ENCODE measurements around the gene RAB4A.
"Not testable (repeated sequence)": the region's sequence is repeated elsewhere in the genome, so short reads cannot be mapped to it uniquely, and the experiment has no call there.

Gene RAB4A

DNA sequence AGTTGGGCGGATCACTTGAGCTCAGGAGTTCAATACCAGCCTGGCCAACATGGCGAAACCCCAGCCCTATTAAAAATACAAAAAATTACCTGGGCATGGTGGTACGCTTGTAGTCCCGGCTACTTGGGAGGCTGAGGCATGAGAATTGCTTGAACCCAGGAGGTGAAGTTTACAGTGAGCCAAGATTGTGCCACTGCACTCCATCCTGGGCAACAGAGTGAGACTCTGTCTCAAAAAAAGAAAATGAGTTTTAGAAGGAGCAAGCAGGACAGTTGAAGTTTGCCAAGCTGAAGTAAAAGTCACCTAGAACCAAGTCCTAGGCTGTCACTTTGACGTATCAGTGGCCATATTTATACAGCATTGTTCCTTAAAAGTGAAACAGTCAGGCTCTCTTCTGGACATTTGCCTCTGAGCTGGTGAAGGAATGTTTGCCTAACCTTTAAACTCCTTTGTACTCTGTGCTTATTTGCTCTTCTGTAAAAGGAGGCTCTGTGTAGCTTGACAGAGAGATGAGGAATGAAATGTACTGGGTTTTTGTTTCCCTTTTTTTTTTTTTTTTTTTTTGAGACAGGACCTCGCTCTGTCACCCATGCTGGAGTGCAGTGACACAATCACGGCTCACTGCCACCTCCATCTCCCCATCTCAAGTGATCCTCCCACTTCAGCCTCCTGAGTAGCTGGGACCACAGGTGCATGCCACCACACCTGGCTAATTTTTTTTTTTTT is 2.8 kb downstream of the RAB4A start:
- DNase-seq = no peak

DNA sequence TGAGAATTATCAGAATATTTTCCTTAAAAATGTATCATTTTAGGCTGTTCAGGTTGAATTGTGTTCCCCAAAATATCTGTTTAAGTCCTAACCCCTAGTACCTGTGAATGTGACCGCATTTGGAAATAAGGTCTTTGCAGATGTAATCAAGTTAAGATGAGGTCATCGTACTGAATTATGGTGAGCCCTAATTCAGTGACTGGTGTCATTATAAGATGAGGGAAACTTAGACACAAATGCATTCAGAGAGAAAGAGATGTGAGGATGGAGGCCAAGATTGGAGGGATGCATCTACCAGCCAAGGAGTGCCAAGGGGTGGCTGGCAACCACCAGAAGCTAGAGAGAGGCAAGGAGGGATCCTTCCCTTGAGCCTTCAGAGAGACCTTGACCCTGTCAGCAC is 4.1 kb downstream of the RAB4A start:
- DNase-seq = no peak

DNA sequence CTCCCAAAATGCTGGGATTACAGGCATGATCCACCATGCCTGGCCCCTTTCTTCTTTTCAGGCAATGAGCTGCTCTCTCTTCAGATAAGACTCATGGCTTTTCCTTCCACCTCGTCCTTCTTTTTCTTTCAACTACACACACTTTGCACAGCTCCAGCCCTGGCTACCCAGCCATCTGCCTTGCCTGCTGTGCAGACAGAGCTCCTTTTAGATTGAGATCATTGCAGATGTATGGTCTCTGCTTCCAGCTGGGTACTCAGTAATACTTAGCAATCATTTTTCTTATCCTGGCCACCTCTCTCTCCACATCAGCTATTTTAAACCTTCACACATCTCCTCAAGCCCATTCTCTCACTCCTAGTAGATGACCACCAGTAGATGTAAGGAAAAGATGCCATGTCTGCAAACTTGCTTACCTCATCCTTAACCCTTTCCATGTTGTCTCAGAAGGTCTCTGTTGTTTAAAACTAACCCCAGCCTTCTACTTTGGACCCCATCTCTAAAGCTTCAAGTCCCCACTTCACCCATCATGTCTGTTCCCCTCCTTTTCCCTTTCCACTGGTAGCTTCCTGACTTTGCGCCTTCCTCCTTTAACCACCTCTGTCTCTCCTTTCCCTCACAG is 7.3 kb downstream of the RAB4A start:
- no peak for DNase-seq

DNA sequence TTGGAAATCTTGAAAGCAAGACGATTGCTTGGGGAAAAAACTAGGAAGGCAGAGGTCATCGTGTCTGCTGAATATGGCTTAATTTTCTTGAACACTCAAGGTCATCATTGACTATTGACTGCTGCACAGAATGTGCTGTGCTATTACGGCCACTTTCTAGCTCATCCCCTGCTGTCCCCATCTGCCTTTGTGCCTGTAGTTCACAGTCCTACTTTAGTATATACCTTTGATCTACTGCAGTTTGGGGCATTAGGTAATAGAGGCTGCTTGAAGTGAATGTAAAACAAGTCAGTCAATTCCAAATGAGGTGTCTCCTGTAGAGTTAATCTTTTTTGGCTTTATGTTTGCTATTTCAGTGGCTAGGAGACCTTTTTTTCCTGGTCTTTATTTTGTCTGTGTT is 8.3 kb downstream of the RAB4A start:
- DNase-seq = no peak

- no peak for DNase-seq
These were observed 9.3 kb downstream of the RAB4A start for GRCh38 chr1:229280037-229280828.

DNA sequence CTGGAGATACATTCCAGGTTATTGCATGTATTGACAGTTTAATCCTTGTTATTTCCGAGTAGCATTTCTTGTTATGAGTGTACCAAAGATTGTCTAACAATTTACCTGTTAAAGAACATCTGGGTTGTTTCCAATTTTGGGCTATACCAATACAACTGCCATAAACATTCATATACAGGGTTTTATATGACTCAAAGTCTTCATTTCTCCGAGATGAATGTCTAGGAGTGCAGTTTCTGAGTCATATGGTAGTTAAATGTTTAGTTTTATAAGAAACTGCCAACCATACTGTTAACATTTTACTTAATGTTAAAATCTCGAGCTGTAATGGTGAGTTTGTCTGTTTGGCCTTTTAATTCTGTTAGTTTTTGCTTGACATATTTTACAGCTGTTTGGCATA is 10.0 kb downstream of the RAB4A start:
- no peak for DNase-seq

DNA sequence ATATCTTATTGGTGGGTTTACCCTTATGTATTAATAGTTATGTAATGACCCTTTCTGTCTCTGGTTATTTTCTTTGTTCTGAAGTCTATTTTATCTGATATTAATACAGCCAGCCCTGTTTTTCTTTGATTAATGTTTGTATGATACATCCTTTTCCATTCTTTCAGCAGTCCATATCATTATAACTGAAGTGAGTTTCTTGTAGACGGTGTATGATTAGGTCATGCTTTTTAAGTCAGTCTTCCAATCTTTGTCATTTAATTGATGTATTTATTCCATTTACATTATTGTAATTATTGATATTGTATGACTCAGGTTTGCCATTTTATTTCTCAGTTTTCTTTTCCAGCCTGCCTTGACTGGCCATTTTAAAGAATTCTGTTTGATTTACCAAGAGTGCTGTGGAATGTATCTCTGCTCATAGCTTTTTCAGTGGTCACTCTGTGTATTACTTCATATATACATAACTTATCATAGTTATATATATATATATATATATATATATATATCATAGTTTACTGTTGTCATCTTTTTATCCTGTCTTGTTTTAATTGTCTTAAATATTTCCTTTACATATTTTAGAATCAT is 10.5 kb downstream of the RAB4A start:
- no peak for DNase-seq

GRCh38 chr1:229282295-229282823 is 11.4 kb downstream of the RAB4A start:
- DNase-seq = no peak

DNA sequence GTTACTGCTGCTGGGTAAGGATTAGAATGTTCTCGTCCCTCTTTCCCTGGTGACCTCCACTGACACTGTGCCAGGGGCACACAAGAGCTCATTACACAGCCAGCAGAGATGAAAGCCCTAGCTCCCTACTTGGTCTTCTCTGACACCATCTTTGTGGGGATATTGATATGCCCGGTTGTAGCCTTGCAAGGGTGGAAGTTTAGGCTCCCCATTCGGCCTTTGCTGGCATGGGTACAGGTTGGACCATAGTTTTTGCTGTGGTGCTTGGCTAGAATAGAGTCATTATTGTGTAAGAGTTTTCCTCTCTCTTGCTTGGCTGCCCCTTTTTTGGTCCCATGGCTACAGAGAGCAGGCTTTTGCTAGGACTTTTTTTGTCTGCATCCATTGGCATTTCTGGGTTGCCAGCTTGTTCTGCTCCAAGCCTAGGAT is 12.3 kb downstream of the RAB4A start:
- DNase-seq = no peak

DNA sequence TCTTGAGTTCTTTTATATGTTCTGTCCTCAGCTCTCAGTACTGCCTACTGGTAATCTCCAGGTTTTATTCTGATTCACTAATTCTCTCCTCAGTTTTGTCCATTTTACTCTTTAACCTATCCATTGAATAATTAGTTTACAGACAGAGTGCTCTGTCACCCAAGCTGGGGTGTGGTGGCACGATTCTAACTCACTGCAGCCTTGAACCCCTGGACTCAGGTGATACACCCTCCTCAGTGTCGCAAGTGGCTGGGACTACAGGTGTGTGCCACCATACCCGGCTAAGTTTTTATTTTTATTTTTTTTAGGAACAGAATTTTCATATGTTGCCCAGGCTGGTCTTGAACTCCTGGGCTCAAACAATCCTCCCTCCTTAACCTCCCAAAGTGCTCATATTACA is 14.0 kb downstream of the RAB4A start:
- no peak for DNase-seq

- no peak for DNase-seq
These were observed 14.5 kb downstream of the RAB4A start for GRCh38 chr1:229285440-229285839.

GRCh38 chr1:229286099-229286766 is 15.3 kb downstream of the RAB4A start:
- no peak for DNase-seq

DNA sequence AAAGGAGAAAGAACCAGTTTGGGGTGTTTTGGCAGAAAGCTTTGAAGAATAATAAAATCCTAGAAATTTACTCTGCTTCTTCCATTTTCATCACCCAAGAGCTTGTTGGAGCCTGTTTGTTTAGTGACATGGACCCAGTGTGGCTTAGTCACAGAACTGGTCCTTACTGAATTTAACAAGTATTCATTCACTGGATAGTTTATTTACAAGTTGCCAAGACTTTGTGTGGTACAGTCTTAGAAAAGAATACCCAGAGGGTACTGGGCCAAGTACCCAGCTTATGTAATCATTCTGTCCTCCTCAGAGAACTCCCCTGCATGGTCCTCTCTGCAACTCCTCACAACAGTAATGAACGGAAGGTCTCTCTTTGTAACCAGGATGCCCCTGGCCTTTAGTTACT is 16.4 kb downstream of the RAB4A start:
- DNase-seq = no peak

DNA sequence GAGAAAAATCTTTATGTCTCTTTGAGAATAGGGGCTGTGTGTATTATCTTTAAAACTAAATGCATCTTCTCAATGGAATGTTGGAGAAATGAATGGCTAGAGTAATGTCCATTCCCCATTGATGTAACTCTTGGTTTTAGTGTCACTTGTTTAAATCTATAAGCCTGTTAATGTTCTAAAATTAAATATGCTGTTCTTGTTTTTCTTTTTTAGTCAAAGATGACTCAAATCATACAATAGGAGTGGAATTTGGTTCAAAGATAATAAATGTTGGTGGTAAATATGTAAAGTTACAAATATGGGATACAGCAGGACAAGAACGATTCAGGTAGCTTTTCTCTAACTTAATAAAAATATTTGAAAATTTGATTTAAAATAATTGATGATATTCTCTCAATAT is 17.6 kb downstream of the RAB4A start:
- no peak for DNase-seq

GRCh38 chr1:229291686-229292085 is 20.8 kb downstream of the RAB4A start:
- not testable (repeated sequence) for DNase-seq

DNA sequence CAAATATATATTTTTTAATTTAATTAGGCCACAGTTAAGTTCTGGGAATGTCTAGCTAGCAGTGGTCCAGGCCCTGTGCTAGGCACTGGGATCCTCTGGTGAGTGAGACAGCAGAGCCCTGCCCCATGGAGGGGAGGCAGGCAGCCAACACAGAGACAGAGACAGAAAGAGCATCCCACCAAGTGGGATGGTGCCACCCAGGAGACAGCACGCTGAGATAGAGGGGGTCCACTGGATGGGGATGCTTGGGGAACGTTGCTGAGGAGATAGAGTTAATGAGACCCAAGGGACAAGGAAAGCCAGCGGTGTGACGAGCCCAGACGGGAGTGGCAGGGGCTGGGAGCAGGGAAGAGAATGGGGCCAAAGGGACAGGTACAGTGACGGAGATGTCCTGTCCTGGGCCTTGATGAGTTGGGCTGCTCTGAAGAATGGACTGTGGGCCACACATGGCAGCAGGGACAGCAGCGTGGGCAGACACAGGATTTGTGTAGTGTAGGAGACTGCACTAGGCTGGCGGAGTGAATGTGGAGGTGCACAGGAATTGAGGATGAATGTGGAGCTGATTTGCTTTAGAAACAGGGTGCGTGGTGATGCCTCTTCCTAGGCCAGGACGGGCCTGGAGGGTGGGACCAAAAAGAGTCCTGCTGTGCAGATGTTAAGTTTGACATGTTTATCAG is 22.8 kb downstream of the RAB4A start:
- DNase-seq = no peak

DNA sequence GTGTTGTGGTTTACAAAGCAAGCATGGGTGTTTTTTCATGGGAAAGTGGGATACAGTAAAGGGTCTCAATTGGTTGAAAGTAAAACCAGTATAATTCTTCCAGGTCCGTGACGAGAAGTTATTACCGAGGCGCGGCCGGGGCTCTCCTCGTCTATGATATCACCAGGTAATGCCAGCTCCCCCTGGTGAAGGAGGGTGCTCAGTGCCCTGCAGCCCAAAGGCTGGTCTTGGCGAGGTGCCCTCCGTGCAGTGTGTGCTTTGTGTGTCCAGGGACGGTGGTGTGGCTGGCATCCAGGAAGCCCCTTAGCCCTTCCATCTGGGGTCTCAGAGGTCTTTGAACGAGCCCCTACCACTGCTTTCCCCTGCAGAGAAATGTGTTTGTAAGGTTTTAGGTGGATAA is 24.8 kb downstream of the RAB4A start:
- no peak for DNase-seq

GRCh38 chr1:229296541-229296941 is 25.6 kb downstream of the RAB4A start:
- no peak for DNase-seq

- no peak for DNase-seq
These were observed 26.8 kb downstream of the RAB4A start for GRCh38 chr1:229297746-229298145.

DNA sequence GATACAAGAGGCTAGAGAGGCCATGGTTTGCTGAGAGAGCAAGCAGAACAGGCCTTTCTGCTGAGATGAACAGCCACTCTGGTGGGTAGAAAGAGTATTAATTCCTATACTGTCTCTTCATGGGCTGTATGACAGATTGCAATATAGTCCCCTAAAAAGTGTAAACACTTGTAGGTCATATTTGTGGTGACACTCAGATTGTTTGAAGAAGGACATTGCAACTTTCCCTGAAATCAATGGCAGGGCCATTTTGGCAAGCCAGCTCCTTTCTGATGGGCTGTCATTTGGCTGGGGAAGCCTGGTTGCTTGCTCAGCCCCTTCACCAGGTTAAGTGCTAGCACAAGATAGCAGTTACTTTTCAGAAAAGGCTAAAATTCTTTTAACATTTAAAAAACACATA is 27.5 kb downstream of the RAB4A start:
- DNase-seq = no peak

- DNase-seq = no peak
These were observed 28.1 kb downstream of the RAB4A start for GRCh38 chr1:229298887-229299503.

Data from activated CD4-positive, alpha-beta T cell treated with anti-CD3 and anti-CD28 coated beads for 4 hours (primary cell).